Pulmonary artery endothelial cell (primary cell): ENCODE results near the gene CTNNA1. TPM values are rescaled to one million over a fixed set of nuclear protein-coding genes. Genes with fewer than 3 reads are reported as not detected.

ENCODE experiments used
- DNase-seq: peaks from one replicate; pipeline ENCODE4 v3.0.0-alpha.2; 2011; ENCODE audit warnings: low read depth, low spot score
- total RNA-seq: library from RNA; depleted of rRNA; stranded (reverse); fragments of >200 nt; gene quantifications from 2 replicates; pipeline ENCODE4 v1.2.3, GENCODE V29; 2014

The CTNNA1 gene
- total RNA-seq, 1 donor from 2014 or later = 572 TPM

DNA sequence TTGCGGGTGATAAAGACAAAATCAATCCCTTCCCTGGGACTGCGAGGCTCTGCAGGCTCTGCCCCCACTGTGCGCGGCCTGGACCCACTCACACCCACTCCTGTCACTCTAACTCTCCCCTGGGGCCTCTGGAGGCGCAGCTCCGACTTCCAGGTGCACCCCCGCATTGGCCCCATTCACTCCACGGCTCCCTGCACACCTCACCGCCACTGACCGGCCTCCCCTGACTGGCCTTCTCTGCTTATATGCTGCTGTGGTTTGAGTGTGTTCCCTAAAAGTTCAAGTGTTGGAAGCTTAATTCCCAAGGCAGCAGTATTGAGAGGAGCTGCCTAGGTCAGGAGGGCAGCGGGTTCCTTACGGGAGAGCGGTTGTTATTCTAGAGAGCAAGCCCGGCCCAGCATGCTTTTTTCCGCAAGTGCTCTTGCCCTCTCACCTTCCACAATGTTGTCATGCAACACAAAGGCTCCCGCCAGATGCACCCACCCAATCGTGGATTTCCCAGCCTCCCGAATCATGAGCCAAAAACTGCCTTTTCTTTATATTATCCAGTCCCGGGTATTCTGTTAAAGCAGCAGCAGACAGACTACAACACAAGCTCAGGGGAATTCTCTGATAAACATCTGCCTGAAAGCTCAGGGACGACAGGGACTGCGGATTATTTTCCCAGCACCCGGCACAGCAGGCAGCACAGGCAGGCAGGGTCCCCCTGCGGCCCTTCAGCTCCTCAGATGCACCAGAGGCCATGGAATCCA is 195.4 kb downstream of the CTNNA1 start:
- DNase-seq = no peak

DNA sequence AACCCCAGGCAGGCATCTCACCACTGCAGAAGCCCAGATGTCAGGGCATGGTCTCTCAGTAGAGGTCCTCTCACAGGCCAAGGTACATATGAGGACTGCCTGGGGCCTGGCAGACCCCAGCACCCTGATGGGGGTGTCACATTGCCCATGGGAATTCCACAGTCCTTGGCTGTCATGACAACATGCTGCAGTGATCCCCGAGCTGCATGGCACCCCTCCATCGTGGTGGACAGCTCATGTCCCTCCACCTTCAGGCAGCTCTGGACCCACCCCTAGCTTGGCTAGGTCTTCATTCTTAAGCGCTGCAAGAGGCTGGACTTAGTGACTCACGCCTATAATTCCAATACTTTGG is 196.0 kb downstream of the CTNNA1 start:
- no peak for DNase-seq

DNA sequence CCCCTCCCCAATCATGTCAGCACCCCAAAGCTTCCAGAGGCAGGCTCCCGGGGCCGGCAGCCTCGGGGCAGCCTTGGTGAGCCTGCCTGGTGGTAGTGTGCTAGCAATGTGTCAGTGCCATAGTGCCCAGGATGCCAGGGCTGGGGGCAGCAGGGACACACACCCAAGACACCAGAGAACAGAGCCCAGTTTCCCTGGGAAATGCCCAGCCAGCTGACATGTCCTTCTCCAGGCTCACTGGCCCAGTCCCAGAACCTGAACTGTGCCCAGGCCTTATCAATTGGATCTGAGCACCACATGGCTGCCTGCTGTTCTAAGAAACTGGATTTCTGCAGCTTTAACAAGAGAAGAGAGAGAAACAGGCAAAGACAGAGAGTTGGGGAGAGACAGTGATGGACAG is 196.8 kb downstream of the CTNNA1 start:
- DNase-seq = no peak

DNA sequence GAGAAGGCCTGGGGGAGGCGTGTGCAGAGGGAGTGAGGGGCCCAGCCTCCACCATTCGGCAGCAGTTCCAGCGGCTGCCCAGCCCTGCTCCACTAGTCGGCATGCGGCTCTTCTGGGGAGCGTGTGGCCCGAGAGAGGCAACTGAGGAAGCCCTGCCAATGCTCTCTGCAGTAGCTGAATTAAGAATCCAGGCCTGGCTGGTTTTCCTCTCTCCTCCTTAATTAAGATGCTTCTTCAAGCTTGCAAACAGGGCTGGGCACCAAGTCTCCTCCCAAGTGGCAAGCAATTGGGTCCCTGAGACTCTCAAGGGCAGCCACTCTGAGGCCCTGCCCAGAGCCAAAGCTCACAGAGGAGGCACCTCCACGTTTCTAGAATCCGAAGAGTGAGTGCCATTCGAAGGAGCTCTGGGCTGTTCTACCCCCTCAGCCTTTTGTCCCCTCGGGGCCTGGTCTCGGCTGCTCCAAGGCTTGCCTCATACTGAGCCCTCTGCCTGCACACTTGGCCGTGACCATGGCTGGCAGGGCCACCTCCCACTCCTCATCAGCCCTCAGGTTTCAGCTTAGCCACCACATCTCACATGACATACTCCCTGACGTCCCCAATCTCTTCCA is 197.3 kb downstream of the CTNNA1 start:
- no peak for DNase-seq

DNA sequence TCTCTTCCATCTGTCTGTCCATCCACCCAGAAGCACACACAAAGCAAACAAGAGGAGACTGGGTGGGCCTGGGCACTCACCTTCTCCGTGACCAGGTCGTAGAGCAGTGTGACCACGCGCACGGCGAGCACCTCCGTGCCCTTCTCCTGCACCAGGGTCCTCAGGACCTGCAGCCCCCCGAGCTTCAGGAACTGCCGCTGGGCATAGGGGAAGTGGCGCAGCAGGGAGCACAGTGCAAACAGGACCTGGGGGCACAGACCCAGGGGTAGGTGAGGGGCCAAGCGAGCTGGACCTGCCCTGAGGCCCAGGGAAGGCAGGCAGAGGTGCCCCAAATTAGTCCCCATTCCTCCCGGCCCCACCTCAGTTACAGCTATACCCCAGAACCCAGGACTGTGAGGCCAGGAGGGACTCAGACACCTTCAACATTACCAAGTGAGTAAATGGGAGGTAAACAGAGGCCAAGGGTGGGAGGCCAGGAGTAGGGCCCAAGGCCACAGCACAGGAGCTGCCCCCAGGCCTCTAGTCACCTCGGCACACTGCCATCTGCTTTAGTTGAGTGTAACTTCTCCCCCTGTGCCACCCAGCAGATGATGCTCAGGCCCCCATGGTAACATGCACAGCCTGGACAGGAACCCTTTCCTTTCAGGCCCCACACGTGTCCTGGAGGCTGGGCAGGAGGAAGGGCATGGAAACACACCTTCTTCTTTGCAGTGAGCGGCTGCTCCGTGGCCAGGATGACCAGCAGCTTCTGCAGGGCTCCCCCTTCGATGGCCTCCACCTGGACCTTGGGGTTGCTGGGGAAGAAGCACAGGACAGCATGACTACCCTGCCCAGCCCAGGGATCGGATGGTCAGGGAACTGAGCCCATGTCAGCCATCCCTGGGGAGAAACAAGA is 198.1 kb downstream of the CTNNA1 start:
- no peak for DNase-seq

DNA sequence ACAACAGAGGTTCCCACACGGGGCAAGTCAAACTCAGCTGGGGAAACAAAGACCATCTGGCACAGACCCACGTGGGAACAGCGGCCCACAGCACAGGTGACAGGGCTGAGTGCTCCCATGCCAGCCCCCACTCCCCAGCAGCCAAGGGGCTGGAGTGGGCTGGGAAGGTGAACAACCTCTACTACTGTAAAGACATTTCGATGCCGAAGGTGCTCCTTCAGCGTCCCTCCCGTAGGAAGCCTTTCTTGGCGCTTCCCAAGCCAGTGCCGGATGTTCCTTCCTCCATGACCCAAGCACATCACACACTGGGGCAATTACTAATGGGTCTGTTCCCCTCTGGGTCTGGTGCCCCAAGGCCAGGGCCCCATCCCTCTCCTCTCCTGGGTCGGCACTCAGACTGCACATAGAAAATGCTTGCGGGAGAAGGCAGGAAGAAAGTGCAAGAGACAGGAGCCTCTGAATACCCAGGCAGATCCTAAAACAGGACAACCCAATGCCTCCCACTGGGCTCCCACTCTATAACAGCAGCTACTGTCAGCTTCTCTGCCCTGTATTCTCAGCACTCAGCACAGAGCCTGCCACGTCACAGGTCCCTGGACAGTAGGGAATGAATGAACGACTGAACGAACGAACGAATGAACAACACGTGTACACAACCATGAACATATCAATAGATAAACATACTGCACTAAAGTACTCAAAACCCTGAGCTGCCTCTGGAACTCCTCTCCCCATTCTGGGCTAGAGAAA is 198.9 kb downstream of the CTNNA1 start:
- DNase-seq = no peak

DNA sequence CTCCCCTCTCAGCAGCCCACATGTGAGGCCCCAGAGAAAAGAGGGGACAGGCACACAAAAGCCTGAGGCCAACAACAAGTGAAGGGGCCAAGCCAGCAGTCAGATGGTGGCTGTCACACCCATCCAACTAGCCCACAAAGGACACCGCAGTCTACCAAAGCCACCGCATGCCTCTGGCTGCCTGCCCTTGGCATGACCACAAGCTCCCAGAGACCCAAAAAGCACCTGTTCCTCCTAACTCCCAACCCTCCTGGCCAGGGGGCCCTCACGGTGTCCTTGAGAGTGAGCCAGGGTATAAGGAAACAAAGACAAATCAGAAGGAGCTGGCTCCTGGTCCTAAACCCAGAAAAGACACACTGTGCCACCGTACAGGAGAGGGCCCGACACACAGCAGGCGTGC is 199.7 kb downstream of the CTNNA1 start:
- no peak for DNase-seq

DNA sequence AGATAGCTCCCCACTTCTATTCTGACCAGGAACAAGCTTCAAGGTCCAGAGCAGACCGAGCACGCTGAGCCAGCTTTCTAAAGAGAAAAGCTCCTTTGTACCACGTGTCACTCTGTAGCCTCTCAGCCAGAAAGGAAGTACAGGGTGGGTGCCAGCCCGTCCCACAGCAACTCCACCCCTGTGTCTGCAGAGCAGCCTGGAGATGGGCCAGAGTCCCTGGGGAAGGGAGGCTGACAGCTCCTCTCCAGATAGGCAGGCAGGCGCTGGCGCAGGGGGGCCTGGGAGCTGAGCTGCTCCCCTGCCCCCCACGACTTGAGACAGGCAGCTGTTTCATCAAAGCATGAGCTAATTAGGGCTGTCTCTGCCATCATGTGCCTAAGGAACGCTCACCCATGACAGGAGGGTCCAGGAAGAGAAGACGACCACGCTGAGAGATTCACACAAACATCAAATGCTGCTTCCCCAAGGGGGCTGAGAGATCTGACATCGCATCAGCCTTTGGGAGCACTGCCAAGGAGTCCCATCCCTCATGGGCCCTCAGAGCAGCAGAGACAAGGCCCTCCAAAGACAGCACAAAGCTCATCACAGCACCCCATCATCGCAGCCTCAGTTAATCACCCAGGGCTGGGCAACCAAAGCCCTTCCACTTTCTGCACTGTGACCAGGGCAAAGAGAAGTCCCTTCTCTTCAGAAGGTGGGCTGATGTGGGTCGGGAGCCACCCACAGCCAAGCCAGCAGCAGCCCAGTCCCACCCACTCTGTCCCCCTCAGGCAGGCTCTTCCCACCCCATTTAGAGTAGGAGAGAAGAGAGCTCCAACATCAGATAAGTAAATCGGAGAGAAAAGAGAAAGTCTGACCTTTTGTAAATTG is 200.4 kb downstream of the CTNNA1 start:
- peak; percentile 22 for DNase-seq

DNA sequence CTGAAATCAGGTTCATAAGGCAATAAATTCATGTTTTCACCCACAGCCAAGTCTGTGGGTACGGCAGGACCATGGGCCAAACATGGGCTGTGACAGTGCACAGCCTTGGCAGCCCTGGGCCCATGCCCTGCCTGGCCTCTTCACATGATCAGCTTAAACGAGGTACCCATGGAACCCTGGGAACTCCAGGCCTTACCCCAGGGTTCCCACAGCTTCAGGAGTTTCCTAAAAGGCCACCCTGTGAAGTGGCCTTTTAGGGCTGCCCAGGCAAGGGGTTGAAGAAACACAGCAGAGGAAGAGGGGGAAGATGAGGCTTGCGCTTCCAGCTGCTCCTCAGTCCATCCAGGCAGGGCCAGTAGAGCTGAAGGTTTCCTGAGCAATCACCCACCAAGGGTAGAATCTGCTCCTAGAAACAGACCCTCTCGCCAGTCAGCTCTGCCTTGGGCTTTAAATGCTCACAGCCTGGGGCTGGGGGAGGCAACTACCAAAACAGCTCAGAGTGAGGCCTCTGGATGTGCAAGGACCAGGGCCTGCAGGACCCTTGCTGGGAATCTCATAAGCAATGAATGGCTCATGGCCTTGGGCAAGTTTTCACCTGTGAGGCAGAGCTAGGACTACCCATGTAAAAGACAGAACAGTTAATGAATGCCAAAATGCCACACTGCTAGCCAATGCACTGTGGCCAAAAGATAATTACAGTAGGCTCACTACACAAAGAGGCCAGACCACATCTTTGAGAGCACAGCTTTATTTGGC is 201.2 kb downstream of the CTNNA1 start:
- DNase-seq = no peak

DNA sequence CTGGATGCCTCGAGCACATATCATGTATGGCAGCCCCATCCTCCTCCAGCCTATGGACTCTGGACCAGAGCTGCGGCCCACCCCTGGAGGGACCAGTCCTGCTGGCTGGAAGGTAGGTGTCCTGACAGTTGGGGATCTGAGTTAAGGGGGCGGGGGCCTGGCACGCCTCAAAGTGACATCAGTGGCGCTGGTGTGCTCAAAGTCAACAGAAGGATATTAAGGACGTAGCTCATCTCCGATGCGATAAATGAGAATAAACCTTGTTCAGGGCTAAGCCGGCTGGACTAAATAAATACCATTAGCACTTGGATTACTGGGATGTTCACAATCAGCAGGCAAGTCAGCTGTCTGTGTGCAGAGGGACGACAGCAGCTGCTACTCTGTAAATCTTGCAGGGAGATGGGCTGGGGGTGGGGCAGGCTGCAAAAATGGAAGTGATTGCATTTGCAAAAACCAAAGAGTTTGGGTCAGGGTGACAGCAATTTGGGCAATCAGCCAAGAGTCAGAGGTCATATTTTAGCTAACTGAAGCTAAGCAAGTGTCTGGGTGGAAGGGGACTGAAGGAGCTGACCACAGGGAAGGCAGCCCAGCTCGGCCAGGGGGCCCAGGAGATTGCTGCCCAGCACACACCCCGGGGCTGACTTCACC is 201.9 kb downstream of the CTNNA1 start:
- no peak for DNase-seq

DNA sequence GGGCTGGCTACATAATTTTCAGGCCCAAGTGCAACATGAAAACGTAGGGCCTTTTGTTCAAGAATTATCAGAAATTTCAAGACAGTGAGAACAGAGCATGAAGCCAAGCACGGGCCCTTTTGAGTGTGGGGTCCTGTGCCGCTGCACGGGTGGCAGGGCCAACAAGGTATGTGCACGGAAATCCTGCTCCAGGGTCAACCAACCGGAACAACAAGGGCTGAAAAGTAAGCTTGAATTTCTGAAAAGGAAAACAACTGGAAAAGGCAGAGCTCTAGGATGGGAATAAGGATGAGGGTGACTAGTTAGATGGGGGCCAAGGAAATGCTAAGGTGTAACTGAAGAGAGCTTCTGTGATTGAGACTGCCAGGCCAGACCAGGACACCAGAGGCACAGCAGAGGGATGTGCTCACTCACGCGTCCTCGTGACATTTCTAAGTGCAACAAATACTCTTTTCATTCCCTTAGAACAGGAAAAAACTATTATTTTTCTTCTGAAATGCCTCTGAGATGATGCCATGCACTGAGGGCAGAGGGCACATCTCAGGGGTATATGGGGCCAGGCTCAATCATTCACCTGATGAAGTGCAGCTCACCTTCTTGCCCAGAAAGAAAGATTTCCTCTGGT is 202.6 kb downstream of the CTNNA1 start:
- DNase-seq = no peak

DNA sequence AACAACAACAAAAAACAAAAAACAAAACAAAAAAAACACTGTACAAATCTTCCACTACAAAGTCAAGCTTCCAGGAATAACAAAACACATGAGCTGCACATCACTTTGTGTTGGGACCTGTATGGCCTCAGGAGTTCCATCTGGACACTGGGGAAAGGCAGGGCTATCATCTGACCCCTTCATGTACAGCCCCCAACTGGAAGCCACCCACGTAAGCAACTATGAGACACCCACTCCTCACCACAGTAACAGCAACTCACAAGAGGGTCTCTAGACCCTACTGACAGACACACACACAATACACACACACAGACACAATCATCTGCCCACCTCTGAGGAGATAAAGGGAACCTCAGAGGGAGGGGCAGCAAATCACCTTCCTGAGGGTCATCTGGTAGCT is 203.6 kb downstream of the CTNNA1 start:
- no peak for DNase-seq

DNA sequence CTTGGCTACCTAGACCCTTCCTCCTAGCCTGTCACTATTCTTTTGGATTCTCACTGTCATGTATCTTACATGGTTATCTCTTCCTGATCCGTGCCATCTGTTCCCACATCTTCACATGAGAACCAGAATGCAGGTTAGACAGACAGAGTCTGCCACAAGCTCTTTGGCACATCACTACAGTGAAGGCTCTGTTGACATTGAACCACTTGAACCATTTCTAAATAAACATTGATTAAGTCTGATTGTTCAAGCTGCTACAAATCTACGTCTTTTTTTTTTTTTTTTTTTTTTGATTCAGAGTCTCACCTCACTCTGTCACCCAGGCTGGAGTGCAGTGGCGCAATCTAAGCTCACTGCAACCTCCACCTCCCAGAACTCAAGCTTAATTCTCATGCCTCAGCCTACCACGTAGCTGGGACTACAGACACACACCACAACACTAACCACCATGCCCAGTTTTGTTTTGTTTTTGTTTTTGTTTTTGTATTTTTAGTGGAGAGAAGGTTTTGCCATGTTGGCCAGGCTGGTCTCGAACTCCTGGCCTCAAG is 207.0 kb downstream of the CTNNA1 start:
- no peak for DNase-seq

DNA sequence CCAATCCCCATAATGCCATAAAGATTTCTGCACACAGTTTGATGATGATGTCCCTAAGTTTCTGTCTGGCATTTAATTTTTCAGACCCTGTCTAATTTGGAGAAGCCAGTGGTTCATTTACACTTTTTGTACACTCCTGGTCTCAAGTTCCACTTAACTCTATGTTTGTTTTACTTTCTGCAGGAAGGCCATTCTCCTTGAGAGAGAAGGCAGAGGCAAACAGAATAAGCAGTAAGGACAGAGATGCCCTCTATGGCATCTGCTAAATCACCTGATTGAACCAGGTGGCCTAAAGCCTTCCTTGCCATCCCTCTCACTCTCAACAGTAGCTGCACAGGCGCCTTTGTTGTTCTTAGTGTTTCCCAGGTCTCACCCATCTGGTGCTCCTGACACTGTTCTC is 208.0 kb downstream of the CTNNA1 start:
- DNase-seq = no peak

DNA sequence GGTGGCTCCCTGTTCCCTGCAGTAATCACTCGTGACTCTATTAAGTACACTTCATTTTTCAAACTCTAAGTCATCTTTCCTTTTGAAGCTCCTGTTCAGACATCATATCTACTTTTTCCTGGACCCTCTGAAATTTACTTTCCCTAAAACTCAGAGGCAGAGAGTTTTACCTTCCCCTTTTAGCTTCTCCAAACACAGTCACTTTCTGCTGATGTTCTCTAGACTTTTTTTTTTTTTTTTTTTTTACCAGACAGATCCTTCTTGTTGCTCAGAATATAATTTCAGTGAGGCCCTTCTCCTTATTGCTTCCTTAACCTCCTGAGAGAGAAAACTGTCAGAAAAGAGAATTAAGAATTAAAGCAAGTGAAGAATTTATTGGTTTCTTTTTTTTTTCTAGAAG is 208.5 kb downstream of the CTNNA1 start:
- DNase-seq = no peak

DNA sequence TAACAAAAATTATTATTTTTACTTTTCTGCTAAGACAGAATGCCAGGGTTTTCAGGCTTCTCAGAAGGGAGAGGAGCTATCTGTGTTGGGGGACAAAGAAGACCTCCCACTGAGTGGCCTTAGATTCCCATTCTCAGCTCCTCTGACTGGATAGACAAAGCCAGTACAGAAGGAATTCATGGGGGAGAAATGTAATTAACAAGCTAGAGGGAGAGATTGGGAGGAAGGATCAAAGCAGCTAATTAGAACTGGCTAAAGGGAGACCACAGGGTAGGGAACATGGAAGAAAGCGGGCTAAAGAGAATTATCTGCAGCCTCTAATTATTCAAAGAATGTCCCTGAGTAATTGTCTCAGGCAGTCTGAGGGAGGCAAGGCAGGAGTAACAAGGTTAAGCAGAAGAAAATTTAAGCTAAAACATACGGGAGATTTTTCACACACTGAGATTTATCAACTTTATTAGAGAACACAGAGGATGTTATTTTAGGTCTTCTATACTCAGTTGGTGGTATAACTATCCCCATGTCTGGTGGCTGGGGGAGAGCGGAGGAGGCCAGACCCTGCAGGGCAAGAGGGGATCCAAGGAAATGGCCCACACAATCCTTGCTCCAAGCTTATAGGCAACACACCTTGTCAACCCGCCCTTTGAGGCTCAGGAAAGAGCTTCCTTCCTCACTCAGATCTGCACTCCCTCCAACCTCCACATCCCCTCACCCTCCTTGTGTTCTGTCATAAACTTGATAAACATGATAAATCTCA is 209.6 kb downstream of the CTNNA1 start:
- no peak for DNase-seq

DNA sequence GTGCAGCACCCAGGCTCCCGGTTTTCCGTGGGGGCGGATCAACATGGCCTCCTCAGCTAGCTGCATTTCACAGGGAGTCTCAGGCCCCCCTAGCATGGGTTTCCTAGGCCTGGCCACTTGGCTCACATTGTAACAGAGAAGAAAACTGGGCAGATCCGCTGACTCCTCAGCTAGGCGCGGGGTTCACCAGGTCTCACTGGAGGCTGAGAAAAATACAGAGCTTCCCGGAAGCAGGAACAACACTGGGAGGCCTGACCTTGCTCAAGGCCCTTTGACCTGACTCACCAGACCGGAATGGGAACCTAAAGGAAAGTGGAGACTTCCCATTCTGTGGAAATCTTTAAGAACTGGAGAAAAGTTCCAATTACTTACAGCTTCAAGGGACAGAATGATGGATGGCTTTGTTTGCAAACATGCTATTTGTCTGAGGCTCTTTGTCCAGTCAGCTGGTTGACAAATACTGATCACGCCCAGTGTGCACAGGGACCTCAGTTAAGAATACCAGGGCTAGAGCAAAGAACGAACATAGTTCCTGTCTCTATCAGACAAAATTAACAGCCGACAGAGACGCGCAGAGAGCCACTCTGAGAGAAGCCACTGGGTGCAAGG is 210.6 kb downstream of the CTNNA1 start:
- DNase-seq = no peak
